ENCODE measurements around the gene SAFB2. TPM values are rescaled to one million over a fixed set of nuclear protein-coding genes. Genes with fewer than 3 reads are reported as not detected.

The SAFB2 gene
- total and polyA plus RNA-seq, 7 donors = 30.4 to 52.9 (median 42.1) TPM

DNA sequence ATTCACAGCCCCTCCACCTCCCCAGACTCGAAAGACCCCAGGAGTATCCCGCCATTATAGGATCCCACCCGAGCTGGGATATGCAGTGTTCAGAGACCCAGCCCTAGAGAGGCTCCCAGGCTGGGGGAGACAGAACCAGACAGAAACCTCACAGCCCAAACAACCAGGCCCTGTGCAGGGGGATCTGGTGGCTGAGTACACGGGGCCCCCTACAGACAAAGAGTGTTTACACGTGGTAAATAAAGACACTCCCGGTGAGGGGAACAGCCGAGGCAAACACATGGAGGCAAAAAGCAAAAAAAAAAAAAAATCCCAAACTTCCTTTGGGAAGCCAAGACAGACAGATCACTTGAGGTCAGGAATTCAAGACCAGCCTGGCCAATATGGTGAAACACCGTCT is 79.9 kb downstream of the SAFB2 start:
- 45 to 60% (median 46%) methylated on average over 8 of the region's 8 CpGs for WGBS, 3 donors
- Histone ChIP-seq H3K9me3 (no peaks in the 10 kb centered on the region), H3K27ac (no peak overlapping the region), H3K4me1 (no peaks in the 10 kb centered on the region), H3K36me3 (ENCODE audit: insufficient read depth in 1 of 2, low read depth in 1 of 2) (no peaks in the 10 kb centered on the region), H3K4me3 (no peak overlapping the region), H3K27me3 (ENCODE audit: insufficient read depth in 3 of 3, low read length in 2 of 3) (peaks cover 0 to 15% (median 5%) of the 10 kb centered on the region in 3 donors)
- DNase-seq = no peak
- intact Hi-C loops (cut with DNase I) = no loop called here
- ATAC-seq = no peak
- TF ChIP-seq CTCF (IDR thresholded peaks at IDR 0.05) = no peak

DNA sequence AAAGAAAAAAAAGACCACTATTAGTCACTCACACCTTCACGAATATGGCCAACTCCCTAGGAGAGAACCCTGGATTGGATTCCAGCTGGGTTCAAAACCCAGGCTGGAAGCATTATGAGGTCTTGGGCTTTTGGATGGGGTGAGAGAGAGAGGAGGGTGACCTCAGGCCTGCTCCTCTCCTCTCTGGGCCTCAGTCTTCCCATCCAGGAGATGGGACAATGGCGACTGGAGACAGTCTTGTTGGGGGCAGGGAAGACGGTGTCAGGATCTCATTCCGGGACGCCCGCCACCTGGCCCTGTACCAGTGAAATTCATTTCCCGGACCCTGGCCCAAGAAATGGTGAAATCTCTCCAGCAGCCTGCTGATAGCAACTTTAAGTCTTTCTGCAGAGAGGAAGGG is 81.1 kb downstream of the SAFB2 start:
- H3K36me3 ChIP-seq (ENCODE audit: insufficient read depth in 1 of 2, low read depth in 1 of 2) = no peaks in the 10 kb centered on the region
- TF ChIP-seq CTCF (IDR thresholded peaks at IDR 0.05) = no peak
- ATAC-seq (no peak), DNase-seq (no peak)
- H3K4me3 ChIP-seq = no peak overlapping the region
- peaks cover 0 to 15% (median 6%) of the 10 kb centered on the region in 3 donors for H3K27me3 ChIP-seq (ENCODE audit: insufficient read depth in 3 of 3, low read length in 2 of 3)
- no peak overlapping the region for H3K27ac ChIP-seq
- H3K9me3 ChIP-seq = no peaks in the 10 kb centered on the region
- WGBS, 3 donors = 51 to 67% (median 66%) methylated on average over 7 of the region's 7 CpGs
- H3K4me1 ChIP-seq = peaks cover 3% of the 10 kb centered on the region
- intact Hi-C loops (cut with DNase I) = no loop called here

DNA sequence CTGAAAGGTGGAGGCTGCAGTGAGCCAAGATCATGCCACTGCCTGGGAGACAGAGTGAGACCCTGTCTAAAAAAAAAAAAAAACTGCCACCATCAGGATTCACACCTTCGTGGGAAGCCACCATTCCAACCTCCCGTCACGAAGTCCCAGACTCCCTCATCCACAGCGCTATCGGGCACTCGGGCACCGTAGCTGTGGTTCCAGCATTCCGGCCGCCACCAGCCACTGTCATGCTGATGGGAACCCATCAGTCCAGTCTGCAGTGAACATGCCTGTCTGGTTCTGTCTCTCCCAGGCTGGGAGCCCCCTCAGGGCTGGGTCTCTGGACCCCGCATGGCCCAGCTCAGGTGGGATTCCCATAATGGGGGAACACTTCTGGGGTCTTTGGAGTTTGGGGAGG is 82.4 kb downstream of the SAFB2 start:
- peaks cover 4% of the 10 kb centered on the region for H3K4me1 ChIP-seq
- WGBS, 3 donors = 82 to 84% (median 82%) methylated on average over 10 of the region's 10 CpGs
- no peak overlapping the region for H3K4me3 ChIP-seq
- H3K9me3 ChIP-seq = peaks cover under 1% of the 10 kb centered on the region
- H3K27me3 ChIP-seq (ENCODE audit: insufficient read depth in 3 of 3, low read length in 2 of 3) = peaks cover 0 to 11% (median 9%) of the 10 kb centered on the region in 3 donors
- TF ChIP-seq CTCF (IDR thresholded peaks at IDR 0.05) = no peak
- no peak overlapping the region for H3K27ac ChIP-seq
- no peak for DNase-seq
- intact Hi-C loops (cut with DNase I) = no loop called here
- no peaks in the 10 kb centered on the region for H3K36me3 ChIP-seq (ENCODE audit: insufficient read depth in 1 of 2, low read depth in 1 of 2)
- no peak for ATAC-seq

- Histone ChIP-seq H3K9me3 (peaks cover 16% of the 10 kb centered on the region), H3K4me1 (peaks cover 4% of the 10 kb centered on the region), H3K4me3 (no peak overlapping the region), H3K27ac (no peak overlapping the region), H3K36me3 (ENCODE audit: insufficient read depth in 1 of 2, low read depth in 1 of 2) (no peaks in the 10 kb centered on the region), H3K27me3 (ENCODE audit: insufficient read depth in 3 of 3, low read length in 2 of 3) (peaks cover 0 to 11% (median 9%) of the 10 kb centered on the region in 3 donors)
- TF ChIP-seq CTCF (IDR thresholded peaks at IDR 0.05) = no peak
- intact Hi-C loops (cut with DNase I) = no loop called here
- WGBS, 3 donors = 52 to 69% (median 60%) methylated on average over 12 of the region's 12 CpGs
- peak in 1 of 4 donors; percentile 41 for ATAC-seq
- no peak for DNase-seq
These were observed 84.7 kb downstream of the SAFB2 start for GRCh38 chr19:5537870-5538269.

Other genes with a start within 250 kb of the SAFB2 start
- gene ZNRF4, start 167.4 kb downstream of the SAFB2 start, total RNA-seq = not detected
- gene ZNRF4, start 167.4 kb downstream of the SAFB2 start, polyA plus RNA-seq = not detected
- gene TINCR, start 54.8 kb downstream of the SAFB2 start, total RNA-seq = under 1 TPM in 3 of 4 donors, not detected in 1; 0.09 to 0.38 (median 0.27) TPM
- under 1 TPM in 2 of 3 donors, not detected in 1; 0.06 to 0.18 TPM for gene TINCR, start 54.8 kb downstream of the SAFB2 start, polyA plus RNA-seq
- 10 to 100 TPM; 51.3 to 88.9 (median 65.1) TPM for gene SAFB, start 307 bp upstream of the SAFB2 start, total RNA-seq
- 10 to 100 TPM; 53.7 to 83.1 (median 61.0) TPM for gene SAFB, start 307 bp upstream of the SAFB2 start, polyA plus RNA-seq
- 100 to 1,000 TPM; 103 to 133 (median 119) TPM for gene MICOS13, start 57.7 kb upstream of the SAFB2 start, total RNA-seq
- gene MICOS13, start 57.7 kb upstream of the SAFB2 start, polyA plus RNA-seq = 100 to 1,000 TPM; 138 to 245 (median 234) TPM
- gene HSD11B1L, start 58.3 kb upstream of the SAFB2 start, total RNA-seq = 1 to 10 TPM; 4.5 to 6.2 (median 4.6) TPM
- gene HSD11B1L, start 58.3 kb upstream of the SAFB2 start, polyA plus RNA-seq = 10 to 100 TPM in 2 of 3 donors, 1 to 10 TPM in 1; 4.7 to 15.6 (median 11.7) TPM
- 100 to 1,000 TPM; 440 to 572 (median 473) TPM for gene RPL36, start 67.5 kb upstream of the SAFB2 start, total RNA-seq
- gene RPL36, start 67.5 kb upstream of the SAFB2 start, polyA plus RNA-seq = 100 to 1,000 TPM; 647 to 814 (median 648) TPM
- gene LONP1, start 97.4 kb upstream of the SAFB2 start, total RNA-seq = 10 to 100 TPM; 61.0 to 97.1 (median 73.8) TPM
- gene LONP1, start 97.4 kb upstream of the SAFB2 start, polyA plus RNA-seq = 100 to 1,000 TPM in 1 of 3 donors, 10 to 100 TPM in 2; 58.6 to 127 (median 83.3) TPM
- gene CATSPERD, start 97.9 kb upstream of the SAFB2 start, total RNA-seq = not detected
- not detected for gene CATSPERD, start 97.9 kb upstream of the SAFB2 start, polyA plus RNA-seq
- 1 to 10 TPM in 3 of 4 donors, under 1 TPM in 1; 0.92 to 2.3 (median 1.5) TPM for gene PRR22, start 162.0 kb upstream of the SAFB2 start, total RNA-seq
- gene PRR22, start 162.0 kb upstream of the SAFB2 start, polyA plus RNA-seq = 1 to 10 TPM in 1 of 3 donors, under 1 TPM in 2; 0.57 to 2.7 (median 0.87) TPM
- gene DUS3L, start 168.4 kb upstream of the SAFB2 start, total RNA-seq = 10 to 100 TPM; 13.4 to 29.9 (median 20.6) TPM
- gene DUS3L, start 168.4 kb upstream of the SAFB2 start, polyA plus RNA-seq = 10 to 100 TPM; 23.2 to 40.1 (median 26.8) TPM
- not detected for gene NRTN, start 182.3 kb upstream of the SAFB2 start, total RNA-seq
- gene NRTN, start 182.3 kb upstream of the SAFB2 start, polyA plus RNA-seq = not detected
- not detected for gene FUT6, start 216.9 kb upstream of the SAFB2 start, total RNA-seq
- under 1 TPM in 2 of 3 donors, not detected in 1; 0.03 TPM for gene FUT6, start 216.9 kb upstream of the SAFB2 start, polyA plus RNA-seq
- under 1 TPM in 1 of 4 donors, not detected in 3; 0.19 TPM for gene FUT3, start 228.7 kb upstream of the SAFB2 start, total RNA-seq
- under 1 TPM in 1 of 3 donors, not detected in 2; 0.03 TPM for gene FUT3, start 228.7 kb upstream of the SAFB2 start, polyA plus RNA-seq
- gene FUT5, start 247.8 kb upstream of the SAFB2 start, total RNA-seq = not detected
- not detected for gene FUT5, start 247.8 kb upstream of the SAFB2 start, polyA plus RNA-seq